Upper lobe of right lung (tissue), 1 donor: ENCODE measurements around the gene AKT3. TPM values are rescaled to one million over a fixed set of nuclear protein-coding genes. Genes with fewer than 3 reads are reported as not detected.
"Not testable (repeated sequence)": the region's sequence is repeated elsewhere in the genome, so short reads cannot be mapped to it uniquely, and the experiment has no call there.

Source experiments
- ATAC-seq: fragments of 200-7000 bp; cut with Tn5 transposase; one replicate; pipeline ENCODE4 v1.9.1; 2020; ENCODE audit warnings: mild to moderate bottlenecking, moderate library complexity
- DNase-seq: peaks from one replicate; pipeline ENCODE4 v3.0.0-alpha.2; 2020
- H3K27ac ChIP-seq: fragments of 200-600 bp; one replicate; pipeline ENCODE4 v1.8.0; 2022
- H3K27me3 ChIP-seq: fragments of 200-600 bp; one replicate; pipeline ENCODE4 v1.8.0; 2022; ENCODE audit warnings: mild to moderate bottlenecking
- H3K36me3 ChIP-seq: fragments of 200-600 bp; one replicate; pipeline ENCODE4 v1.8.0; 2022
- H3K4me1 ChIP-seq: fragments of 200-600 bp; one replicate; pipeline ENCODE4 v1.8.0; 2022
- H3K4me3 ChIP-seq: fragments of 200-600 bp; one replicate; pipeline ENCODE4 v1.8.0; 2022; ENCODE audit warnings: mild to moderate bottlenecking
- H3K9me3 ChIP-seq: fragments of 200-600 bp; one replicate; pipeline ENCODE4 v1.8.0; 2022
- CTCF ChIP-seq: fragments of 200-600 bp; IDR thresholded peaks from one replicate; pipeline ENCODE4 v1.8.0; 2022; ENCODE audit warnings: antibody characterized with exemption
- intact Hi-C: fragments of 100-400 bp; cut with DNase I; formaldehyde crosslinking; loops from one replicate; pipeline ENCODE4 v1.11.0; 2022
- total RNA-seq: library from RNA; stranded (reverse); fragmentation: NEBNext Ultra II Directional; extraction: Animal tissue kit (Norgen Biotek cat#: 25700); gene quantifications from one replicate; pipeline ENCODE4 v1.2.1, GENCODE V29; 2021
- donor health status: DM: no; HTN: yes; CAD: no; lungs with severe emphysema.

Gene AKT3
- total RNA-seq, 1 donor from 2014 or later: 64.6 TPM

DNA sequence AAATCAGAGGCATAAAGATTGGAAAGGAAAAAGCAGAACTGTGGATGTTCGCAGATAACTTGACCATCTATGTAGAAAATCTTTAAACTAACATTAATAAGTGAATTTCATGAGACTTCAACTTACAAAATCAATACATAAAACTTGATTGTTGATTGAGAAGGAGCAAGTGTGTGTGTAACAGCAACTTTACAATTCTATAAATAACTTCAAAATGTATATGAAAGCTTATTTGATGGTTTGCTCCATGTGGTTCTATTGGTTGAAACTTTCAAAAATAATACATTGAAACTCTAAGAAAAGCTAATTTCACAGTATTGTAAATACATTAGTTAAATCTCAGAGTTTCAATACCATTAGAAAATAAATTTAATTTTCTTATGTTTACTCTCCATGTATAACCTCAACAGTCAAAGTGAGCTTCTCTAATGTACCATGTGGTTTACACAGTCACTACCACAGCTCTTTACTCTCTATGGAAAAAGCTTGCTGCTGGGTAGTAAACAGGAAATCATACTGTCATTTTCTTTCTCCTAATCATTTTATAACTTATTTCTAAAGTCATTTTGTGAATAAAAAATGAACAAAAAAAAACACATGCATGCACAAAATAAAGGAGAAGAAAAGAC lies 12.0 kb downstream of the AKT3 start:
- TF ChIP-seq CTCF: no peak
- DNase-seq: no peak
- intact Hi-C loops: no loop called here
- no peaks in the 10 kb centered on the region for H3K36me3 ChIP-seq
- H3K27ac ChIP-seq: no peak overlapping the region
- no peaks in the 10 kb centered on the region for H3K9me3 ChIP-seq
- no peak for ATAC-seq
- peaks cover 9% of the 10 kb centered on the region for H3K4me1 ChIP-seq
- H3K4me3 ChIP-seq: no peak overlapping the region
- H3K27me3 ChIP-seq: no peaks in the 10 kb centered on the region

DNA sequence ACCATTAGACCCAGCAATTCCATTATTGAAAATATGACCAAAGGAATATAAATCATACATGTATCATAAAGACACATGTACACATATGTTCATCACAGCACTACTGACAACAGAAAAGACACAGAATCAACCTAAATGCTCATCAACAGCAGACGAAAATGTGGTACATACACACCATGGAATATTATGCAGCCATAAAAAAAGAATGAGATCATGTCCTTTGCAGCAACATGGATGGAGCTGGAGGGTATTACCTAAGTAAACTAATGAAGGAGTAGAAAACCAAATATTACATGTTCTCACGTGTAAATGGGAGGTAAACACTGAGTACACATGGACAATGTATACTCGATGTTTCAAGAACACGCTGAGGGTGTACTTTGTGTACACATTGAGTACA lies 15.9 kb downstream of the AKT3 start:
- no peaks in the 10 kb centered on the region for H3K36me3 ChIP-seq
- DNase-seq: no peak
- no peaks in the 10 kb centered on the region for H3K4me1 ChIP-seq
- no peaks in the 10 kb centered on the region for H3K9me3 ChIP-seq
- intact Hi-C loops: no loop called here
- H3K4me3 ChIP-seq: no peak overlapping the region
- no peak for ATAC-seq
- H3K27ac ChIP-seq: no peak overlapping the region
- no peaks in the 10 kb centered on the region for H3K27me3 ChIP-seq
- TF ChIP-seq CTCF: no peak

GRCh38 chr1:243831463-243831862 lies 18.6 kb downstream of the AKT3 start:
- Histone ChIP-seq H3K27me3 (no peaks in the 10 kb centered on the region), H3K4me1 (no peaks in the 10 kb centered on the region), H3K27ac (no peak overlapping the region), H3K36me3 (no peaks in the 10 kb centered on the region), H3K9me3 (no peaks in the 10 kb centered on the region), H3K4me3 (no peak overlapping the region)
- TF ChIP-seq CTCF: no peak
- intact Hi-C loops: no loop called here
- DNase-seq: no peak
- peak; percentile 48 for ATAC-seq

DNA sequence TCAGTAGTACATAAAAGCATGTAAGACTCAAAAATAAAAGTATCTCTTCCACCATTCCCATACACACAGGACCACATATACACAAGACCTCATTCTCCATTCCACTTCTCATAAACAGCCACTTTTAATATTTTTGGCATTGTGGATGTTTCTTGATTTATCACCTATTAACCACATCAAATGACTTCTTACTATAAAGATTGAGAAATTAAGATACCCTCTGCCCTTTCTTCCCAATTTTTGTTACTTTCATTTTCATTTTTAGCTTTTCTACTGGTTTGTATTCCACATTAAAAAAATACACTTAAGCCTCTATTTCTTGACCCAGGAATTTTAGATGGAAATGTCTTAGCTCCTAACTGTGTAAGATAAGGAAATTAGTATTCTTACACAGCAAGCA lies 22.8 kb downstream of the AKT3 start:
- no peak for DNase-seq
- peaks cover 2% of the 10 kb centered on the region for H3K9me3 ChIP-seq
- intact Hi-C loops: no loop called here
- no peak for ATAC-seq
- no peaks in the 10 kb centered on the region for H3K36me3 ChIP-seq
- no peak overlapping the region for H3K27ac ChIP-seq
- no peaks in the 10 kb centered on the region for H3K27me3 ChIP-seq
- H3K4me1 ChIP-seq: no peaks in the 10 kb centered on the region
- H3K4me3 ChIP-seq: no peak overlapping the region
- TF ChIP-seq CTCF: no peak

GRCh38 chr1:243824907-243825306 lies 25.1 kb downstream of the AKT3 start:
- H3K4me3 ChIP-seq, H3K27ac ChIP-seq, H3K36me3 ChIP-seq, DNase-seq, ATAC-seq, H3K9me3 ChIP-seq, H3K4me1 ChIP-seq, intact Hi-C loops, H3K27me3 ChIP-seq: not testable (repeated sequence)

GRCh38 chr1:243821177-243821680 lies 28.8 kb downstream of the AKT3 start:
- no peak for TF ChIP-seq CTCF
- Histone ChIP-seq H3K4me1 (no peaks in the 10 kb centered on the region), H3K36me3 (no peaks in the 10 kb centered on the region), H3K27ac (no peak overlapping the region), H3K9me3 (peaks cover 9% of the 10 kb centered on the region), H3K4me3 (no peak overlapping the region), H3K27me3 (no peaks in the 10 kb centered on the region)
- intact Hi-C loops: no loop called here
- no peak for DNase-seq
- ATAC-seq: no peak
